HCT116 (cell line): Measurements from ENCODE around the gene CAPZB. TPM values are rescaled to one million over a fixed set of nuclear protein-coding genes. Genes with fewer than 3 reads are reported as not detected.

Experiments used
- ATAC-seq: fragments of 200-7000 bp; cut with Tn5 transposase; 2 replicates; pipeline ENCODE4 v1.9.1; 2020; ENCODE audit warnings: mild to moderate bottlenecking, moderate library complexity
- BruUV-seq: library from RNA; stranded (reverse); fragments of 400-500 nt; replicated peaks from 2 replicates; lab custom pipeline; 2021; lab: Mats Ljungman, UMichigan
- CTCF ChIA-PET: fragments of 300-600 bp; sonication (Branson Sonifier 250); formaldehyde crosslinking; loops from one replicate; lab custom pipeline; 2021; ENCODE audit warnings: antibody characterized with exemption; lab: Charles Lee
- POLR2A ChIA-PET: fragments of 300-600, 350-600 bp; sonication (Branson Sonifier 250); formaldehyde crosslinking; loops from one replicate; lab custom pipeline; 2021; ENCODE audit warnings: antibody characterized with exemption; lab: Charles Lee
- RAD21 ChIA-PET, 2 experiments: fragments of 300-600 bp; sonication (Branson Sonifier 250); formaldehyde crosslinking; loops; one replicate each; lab custom pipeline; 2023; ENCODE audit warnings: low total read pairs in 2 of 2; ENCODE audit not compliant: uncharacterized antibody in 2 of 2, unreplicated experiment in 2 of 2, low non-redundant PET in 1 of 2; lab: Charles Lee
- DNase-seq: peaks from one replicate; pipeline ENCODE4 v3.0.0-alpha.2; 2010; ENCODE audit warnings: low read depth, low spot score
- H2AFZ ChIP-seq: fragments of 200-600 bp; shearing (Covaris generic), sonication (generic); 2 replicates; pipeline ENCODE4 v1.6.1; 2017; ENCODE audit warnings: low read depth, mixed run types, mixed read lengths, antibody characterized with exemption, low read length; ENCODE audit not compliant: poor library complexity, severe bottlenecking
- H3K27ac ChIP-seq: 2 replicates; pipeline ENCODE4 v1.5.1; 2012; ENCODE audit warnings: low read depth, low read length
- H3K27me3 ChIP-seq: fragments of 200-600 bp; sonication (generic); 2 replicates; pipeline ENCODE4 v1.6.1; 2016; ENCODE audit warnings: mixed run types, low read length, mixed read lengths; ENCODE audit not compliant: insufficient read depth
- H3K36me3 ChIP-seq, 2 experiments: fragments of 200-500 bp in 1 of 2; fragments of 200-600 bp in 1 of 2; sonication (Bioruptor generic) in 1 of 2; sonication (generic) in 1 of 2; 2 replicates each; pipeline versions ENCODE4 v1.5.1 to v1.6.1; 2014 to 2016; ENCODE audit warnings: low read length in 2 of 2, inconsistent platforms in 1 of 2, mixed read lengths in 1 of 2, mixed run types in 1 of 2; ENCODE audit not compliant: insufficient read depth in 2 of 2, control insufficient read depth in 1 of 2
- H3K4me1 ChIP-seq, 2 experiments: fragments of 200-600 bp in 1 of 2; sonication (generic) in 1 of 2; 2 replicates each; pipeline versions ENCODE4 v1.5.1 to v1.6.1; 2012 to 2017; ENCODE audit warnings: low read length in 2 of 2, inconsistent platforms in 1 of 2, mild to moderate bottlenecking in 1 of 2, mixed read lengths in 1 of 2, mixed run types in 1 of 2, moderate library complexity in 1 of 2; ENCODE audit not compliant: insufficient read depth in 2 of 2, control insufficient read depth in 1 of 2
- H3K4me2 ChIP-seq: fragments of 200-600 bp; sonication (generic); 2 replicates; pipeline ENCODE4 v1.6.1; 2017; ENCODE audit warnings: mixed run types, low read length, mixed read lengths
- H3K4me3 ChIP-seq, 2 experiments: fragments of 200-600 bp in 1 of 2; sonication (generic) in 1 of 2; replicated peaks in 1 of 2; 2 replicates each; pipeline ENCODE4 v1.5.1; 2011 to 2016; ENCODE audit warnings: low read length in 2 of 2, control low read depth in 1 of 2, low read depth in 1 of 2, mild to moderate bottlenecking in 1 of 2, mixed read lengths in 1 of 2, mixed run types in 1 of 2
- H3K79me2 ChIP-seq: fragments of 200-600 bp; sonication (generic); 2 replicates; pipeline ENCODE4 v1.6.1; 2017; ENCODE audit warnings: mild to moderate bottlenecking, mixed run types, low read length, moderate library complexity, mixed read lengths; ENCODE audit not compliant: insufficient read depth
- H3K9ac ChIP-seq: fragments of 200-600 bp; sonication (generic); 2 replicates; pipeline ENCODE4 v1.6.1; 2016; ENCODE audit warnings: low read length, mixed read lengths
- H3K9me2 ChIP-seq: fragments of 200-600 bp; sonication (generic), shearing (Covaris generic); 2 replicates; pipeline ENCODE4 v1.6.1; 2017; ENCODE audit warnings: mixed run types, mild to moderate bottlenecking, moderate library complexity; ENCODE audit not compliant: insufficient read depth
- H3K9me3 ChIP-seq, 2 experiments: fragments of 200-500 bp in 1 of 2; fragments of 200-600 bp in 1 of 2; sonication (Bioruptor generic) in 1 of 2; sonication (generic) in 1 of 2; 2 replicates each; pipeline ENCODE4 v1.6.1; 2014 to 2017; ENCODE audit warnings: low read length in 2 of 2, mixed read lengths in 2 of 2, inconsistent platforms in 1 of 2, low read depth in 1 of 2, mild to moderate bottlenecking in 1 of 2, mixed run types in 1 of 2, moderate library complexity in 1 of 2; ENCODE audit not compliant: control insufficient read depth in 1 of 2, insufficient read depth in 1 of 2
- H4K20me1 ChIP-seq: fragments of 200-600 bp; sonication (generic), shearing (Covaris generic); 2 replicates; pipeline ENCODE4 v1.6.1; 2017; ENCODE audit warnings: mixed run types, mild to moderate bottlenecking, moderate library complexity; ENCODE audit not compliant: insufficient read depth
- CBX3 ChIP-seq: IDR thresholded peaks from 2 replicates; pipeline ENCODE4 v1.6.1; 2012; ENCODE audit warnings: low read depth
- CEBPB ChIP-seq: IDR thresholded peaks from 2 replicates; pipeline ENCODE4 v1.6.1; 2012; ENCODE audit warnings: low read depth
- EGR1 ChIP-seq: IDR thresholded peaks from 2 replicates; pipeline ENCODE4 v1.6.1; 2012; ENCODE audit warnings: low read depth
- ELF1 ChIP-seq: IDR thresholded peaks from 2 replicates; pipeline ENCODE4 v1.6.1; 2012; ENCODE audit warnings: low read depth, borderline replicate concordance
- EZH2phosphoT487 ChIP-seq: fragments of 200-600 bp; IDR thresholded peaks from 2 replicates; pipeline ENCODE4 v1.6.1; 2018; ENCODE audit warnings: antibody characterized with exemption, borderline replicate concordance
- FOSL1 ChIP-seq: IDR thresholded peaks from 2 replicates; pipeline ENCODE4 v1.6.1; 2012; ENCODE audit warnings: low read depth
- POLR2A ChIP-seq: IDR thresholded peaks from 2 replicates; pipeline ENCODE4 v1.7.0; 2011; ENCODE audit warnings: borderline replicate concordance; ENCODE audit not compliant: insufficient read depth, insufficient read length; ENCODE audit errors: extremely low read depth
- POLR2AphosphoS5 ChIP-seq: IDR thresholded peaks from 2 replicates; pipeline ENCODE4 v1.6.1; 2011; ENCODE audit warnings: mild to moderate bottlenecking, low read depth, low read length, moderate library complexity
- RAD21 ChIP-seq: IDR thresholded peaks from 2 replicates; pipeline ENCODE4 v1.6.1; 2012; ENCODE audit warnings: low read depth, mild to moderate bottlenecking
- REST ChIP-seq: IDR thresholded peaks from 2 replicates; pipeline ENCODE4 v1.6.1; 2012; ENCODE audit warnings: low read depth
- SIN3A ChIP-seq: IDR thresholded peaks from 2 replicates; pipeline ENCODE4 v1.6.1; 2012; ENCODE audit warnings: low read depth
- SRF ChIP-seq: IDR thresholded peaks from 2 replicates; pipeline ENCODE4 v1.6.1; 2012; ENCODE audit warnings: low read depth
- TCF7L2 ChIP-seq: IDR thresholded peaks from 2 replicates; pipeline ENCODE4 v1.7.0; 2011; ENCODE audit warnings: borderline replicate concordance, inconsistent platforms; ENCODE audit not compliant: insufficient read depth, insufficient read length; ENCODE audit errors: extremely low read depth
- YY1 ChIP-seq: IDR thresholded peaks from 2 replicates; pipeline ENCODE4 v1.6.1; 2011; ENCODE audit warnings: low read length, low read depth, moderate library complexity, mild to moderate bottlenecking; ENCODE audit not compliant: insufficient replicate concordance; ENCODE audit errors: extremely low read depth
- ZBTB33 ChIP-seq: IDR thresholded peaks from 2 replicates; pipeline ENCODE4 v1.6.1; 2011; ENCODE audit warnings: mild to moderate bottlenecking, low read length, moderate library complexity; ENCODE audit not compliant: insufficient replicate concordance; ENCODE audit errors: extremely low read depth
- ZFX ChIP-seq: fragments of 450-650 bp; IDR thresholded peaks from 2 replicates; pipeline ENCODE4 v1.6.1; 2017
- ZNF274 ChIP-seq: fragments of 200-500 bp; sonication (Bioruptor generic); IDR thresholded peaks from 2 replicates; pipeline ENCODE4 v1.6.1; 2014; ENCODE audit warnings: mild to moderate bottlenecking, low read depth, low read length, inconsistent platforms
- intact Hi-C: fragments of 100-400 bp; cut with micrococcal nuclease; formaldehyde crosslinking; loops from 2 replicates; pipeline ENCODE4 v1.10.0; 2022
- total RNA-seq: library from RNA; stranded (reverse); gene quantifications from one replicate; pipeline ENCODE4 v1.2.1, GENCODE V29; 2021; ENCODE audit not compliant: unreplicated experiment

The CAPZB gene
- total RNA-seq, 1 experiment from 2014 or later: 203 TPM

GRCh38 chr1:19435181-19435580, 50.2 kb downstream of the CAPZB start:
- H3K9me2 ChIP-seq: no peaks in the 10 kb centered on the region
- H3K27me3 ChIP-seq: no peaks in the 10 kb centered on the region
- ATAC-seq (no peak), DNase-seq (no peak)
- intact Hi-C loops: loop anchor here (5.0 kb wide), 1 partner anchor 217 kb away; no protein-coding TSS in a partner anchor
- POLR2A ChIA-PET: no interaction called here
- no peak overlapping the region for H3K4me2 ChIP-seq
- no peak for TF ChIP-seq RAD21
- no peak for TF ChIP-seq YY1
- RAD21 ChIA-PET: no interaction called here
- H4K20me1 ChIP-seq: peaks cover 21% of the 10 kb centered on the region; the same call in 1 of the 2 replicates
- no peaks in the 10 kb centered on the region for H3K9me3 ChIP-seq
- H3K36me3 ChIP-seq: 0 out of 4 replicates have a peak, but pooled peaks cover 0 to 10% of the 10 kb centered on the region in 2 experiments
- H3K4me3 ChIP-seq: no peak overlapping the region
- H2AFZ ChIP-seq: no peak overlapping the region
- no peak overlapping the region for H3K27ac ChIP-seq
- CTCF ChIA-PET: no interaction called here
- H3K4me1 ChIP-seq: peaks cover 15 to 20% of the 10 kb centered on the region in 2 experiments
- H3K9ac ChIP-seq: no peak overlapping the region
- H3K79me2 ChIP-seq: peaks cover 97% of the 10 kb centered on the region
- no TSS peak for BruUV-seq

- Histone ChIP-seq H3K4me2 (no peak overlapping the region), H3K27me3 (no peaks in the 10 kb centered on the region), H2AFZ (no peak overlapping the region), H3K79me2 (peaks cover 97% of the 10 kb centered on the region), H3K27ac (no peak overlapping the region), H3K4me1 (peaks cover 20 to 26% of the 10 kb centered on the region in 2 experiments), H4K20me1 (peaks cover 18% of the 10 kb centered on the region; the same call in 1 of the 2 replicates), H3K36me3 (0 out of 4 replicates have a peak, but pooled peaks cover 0 to 10% of the 10 kb centered on the region in 2 experiments), H3K9me2 (no peaks in the 10 kb centered on the region), H3K9ac (no peak overlapping the region), H3K4me3 (no peak overlapping the region), H3K9me3 (no peaks in the 10 kb centered on the region)
- ATAC-seq (no peak), DNase-seq (no peak)
- BruUV-seq: no TSS peak
- CTCF ChIA-PET: no interaction called here
- POLR2A ChIA-PET: no interaction called here
- RAD21 ChIA-PET: no interaction called here
- intact Hi-C loops: no loop called here
- TF ChIP-seq RAD21: no peak
- no peak for TF ChIP-seq SRF
- TF ChIP-seq ZBTB33: no peak
- TF ChIP-seq TCF7L2: no peak
- no peak for TF ChIP-seq ZFX
- TF ChIP-seq FOSL1: no peak
- no peak for TF ChIP-seq POLR2AphosphoS5
- no peak for TF ChIP-seq YY1
- no peak for TF ChIP-seq CEBPB
- TF ChIP-seq EZH2phosphoT487: no peak
- no peak for TF ChIP-seq ZNF274
- no peak for TF ChIP-seq REST
- no peak for TF ChIP-seq SIN3A
- TF ChIP-seq ELF1: no peak
- no peak for TF ChIP-seq CBX3
- TF ChIP-seq EGR1: no peak
- TF ChIP-seq POLR2A: no peak
Observed at GRCh38 chr1:19433719-19433998, 51.7 kb downstream of the CAPZB start.
